Measurements from ENCODE around the gene KIF26B.

DNA sequence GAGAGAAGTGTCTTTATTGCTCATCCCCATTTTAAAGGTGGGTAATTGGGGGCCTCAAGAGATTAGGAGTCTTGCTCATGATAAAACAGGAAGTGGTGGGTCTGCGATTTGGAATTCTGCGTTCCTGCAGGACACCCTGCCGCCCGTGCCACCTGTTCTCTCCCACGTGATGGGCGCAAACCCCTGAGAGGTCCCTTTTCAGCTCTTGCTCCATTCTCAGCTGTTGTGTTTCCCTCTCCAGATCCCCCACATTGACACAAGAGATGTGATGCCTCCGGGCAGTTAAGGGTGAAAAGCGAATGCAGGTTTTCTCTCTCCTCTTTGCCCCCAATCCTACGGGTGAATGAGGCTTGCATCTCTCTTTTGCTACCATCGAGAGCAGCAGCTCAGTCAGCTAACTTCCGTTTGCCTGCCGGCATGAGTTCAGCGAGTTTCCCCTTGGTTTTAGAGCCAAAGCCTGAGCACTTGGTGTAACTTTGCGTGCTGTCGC lies 57.5 kb downstream of the KIF26B start:
- TF ChIP-seq, protein P1, sequence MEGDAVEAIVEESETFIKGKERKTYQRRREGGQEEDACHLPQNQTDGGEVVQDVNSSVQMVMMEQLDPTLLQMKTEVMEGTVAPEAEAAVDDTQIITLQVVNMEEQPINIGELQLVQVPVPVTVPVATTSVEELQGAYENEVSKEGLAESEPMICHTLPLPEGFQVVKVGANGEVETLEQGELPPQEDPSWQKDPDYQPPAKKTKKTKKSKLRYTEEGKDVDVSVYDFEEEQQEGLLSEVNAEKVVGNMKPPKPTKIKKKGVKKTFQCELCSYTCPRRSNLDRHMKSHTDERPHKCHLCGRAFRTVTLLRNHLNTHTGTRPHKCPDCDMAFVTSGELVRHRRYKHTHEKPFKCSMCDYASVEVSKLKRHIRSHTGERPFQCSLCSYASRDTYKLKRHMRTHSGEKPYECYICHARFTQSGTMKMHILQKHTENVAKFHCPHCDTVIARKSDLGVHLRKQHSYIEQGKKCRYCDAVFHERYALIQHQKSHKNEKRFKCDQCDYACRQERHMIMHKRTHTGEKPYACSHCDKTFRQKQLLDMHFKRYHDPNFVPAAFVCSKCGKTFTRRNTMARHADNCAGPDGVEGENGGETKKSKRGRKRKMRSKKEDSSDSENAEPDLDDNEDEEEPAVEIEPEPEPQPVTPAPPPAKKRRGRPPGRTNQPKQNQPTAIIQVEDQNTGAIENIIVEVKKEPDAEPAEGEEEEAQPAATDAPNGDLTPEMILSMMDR (IDR thresholded peaks at IDR 0.05; ENCODE audit: borderline replicate concordance, extremely low read depth, low read length, poor library complexity, severe bottlenecking), result no peak
- TF ChIP-seq EZH2 (IDR thresholded peaks at IDR 0.05; ENCODE audit: borderline replicate concordance, low read depth, low read length, severe bottlenecking), result no peak

All from DND-41 (cell line).